ENCODE measurements around the gene PMFBP1.

- TF ChIP-seq EZH2 (IDR thresholded peaks at IDR 0.05; ENCODE audit: low read depth, unreplicated experiment): no peak
- TF ChIP-seq CTCF (conservative IDR thresholded peaks at IDR 0.05; ENCODE audit: low read depth in 2 of 2): no peak
- TF ChIP-seq NANOG (IDR thresholded peaks at IDR 0.05; ENCODE audit: borderline replicate concordance): no peak
- no peak for TF ChIP-seq CREB1 (CRISPR knock-in tag; IDR thresholded peaks at IDR 0.05; ENCODE audit: low read depth)
- no peak for TF ChIP-seq REST (IDR thresholded peaks at IDR 0.05; ENCODE audit: unreplicated experiment)
- no peak for TF ChIP-seq POLR2AphosphoS5 (IDR thresholded peaks at IDR 0.05; ENCODE audit: low read depth)
- no peak for TF ChIP-seq EZH2phosphoT487 (IDR thresholded peaks at IDR 0.05; ENCODE audit: unreplicated experiment)
- no peak for TF ChIP-seq ETS1 (IDR thresholded peaks at IDR 0.05)
- no peak for TF ChIP-seq ZNF114 (CRISPR knock-in tag; IDR thresholded peaks at IDR 0.05)
- no peak for TF ChIP-seq JUNB (IDR thresholded peaks at IDR 0.05; ENCODE audit: unreplicated experiment)
- no peak for TF ChIP-seq ZNF331 (CRISPR knock-in tag; IDR thresholded peaks at IDR 0.05; ENCODE audit: low read depth)
Measured at GRCh38 chr16:72109966-72110530, 61.9 kb downstream of the PMFBP1 start.
